Panc1 (cell line): Measurements from ENCODE around the gene SLC27A2.

ENCODE experiments used
- CTCF ChIP-seq: fragments of 450-650 bp; IDR thresholded peaks from 2 replicates; pipeline ENCODE4 v1.5.1; 2017; ENCODE audit warnings: mild to moderate bottlenecking
- POLR2AphosphoS5 ChIP-seq: IDR thresholded peaks from 2 replicates; pipeline ENCODE4 v1.6.1; 2012; ENCODE audit warnings: mild to moderate bottlenecking, low read depth, low read length, moderate library complexity
- REST ChIP-seq, 2 experiments: IDR thresholded peaks; 2 replicates each; pipeline ENCODE4 v1.6.1; 2011 to 2012; ENCODE audit warnings: low read depth in 2 of 2, control low read depth in 1 of 2, low read length in 1 of 2, mild to moderate bottlenecking in 1 of 2, moderate library complexity in 1 of 2; ENCODE audit not compliant: insufficient read depth in 1 of 2
- SIN3A ChIP-seq: IDR thresholded peaks from 2 replicates; pipeline ENCODE4 v1.6.1; 2012; ENCODE audit warnings: low read depth, mild to moderate bottlenecking, low read length, moderate library complexity, borderline replicate concordance; ENCODE audit not compliant: insufficient read depth
- TCF7L2 ChIP-seq: IDR thresholded peaks from 2 replicates; pipeline ENCODE4 v1.6.1; 2011; ENCODE audit warnings: mild to moderate bottlenecking, low read depth, low read length, inconsistent platforms

GRCh38 chr15:50247819-50248655 lies 66.0 kb downstream of the SLC27A2 start:
- TF ChIP-seq CTCF: no peak
- TF ChIP-seq SIN3A: no peak
- TF ChIP-seq REST (IDR thresholded peaks at IDR 0.05; ENCODE audit: insufficient read depth in 1 of 2, low read depth in 2 of 2, low read length in 1 of 2): no peak
- no peak for TF ChIP-seq POLR2AphosphoS5
- no peak for TF ChIP-seq TCF7L2
